ENCODE measurements around the gene CD81. TPM values are rescaled to one million over a fixed set of nuclear protein-coding genes. Genes with fewer than 3 reads are reported as not detected.
"Not testable (repeated sequence)": the region's sequence is repeated elsewhere in the genome, so short reads cannot be mapped to it uniquely, and the experiment has no call there.

CD81 gene
- total RNA-seq, 2 donors from 2014 or later, result 616 to 784 TPM

DNA sequence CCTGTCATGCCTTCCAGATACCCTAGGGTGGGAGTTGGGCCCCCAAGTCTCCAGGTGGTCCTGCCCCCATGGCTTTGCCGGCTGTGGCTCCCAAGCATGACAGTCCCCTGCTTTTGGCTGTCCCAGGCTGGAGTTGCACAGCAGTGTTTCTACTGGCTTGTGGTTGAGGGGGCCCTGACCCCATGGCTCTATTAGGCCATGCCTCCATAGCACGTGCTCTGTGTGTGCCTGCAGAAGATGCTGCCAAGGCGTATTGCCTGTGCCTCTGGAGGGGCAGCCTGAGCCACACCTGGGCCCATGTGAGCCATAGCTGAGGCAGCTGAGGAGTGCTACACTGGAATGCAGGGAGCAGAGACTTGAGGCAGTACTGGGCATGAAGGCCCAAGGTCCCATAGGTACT is 25.4 kb upstream of the CD81 start:
- intact Hi-C loops (cut with DNase I), result no loop called here
- DNase-seq (ENCODE audit: low spot score), result no peak

DNA sequence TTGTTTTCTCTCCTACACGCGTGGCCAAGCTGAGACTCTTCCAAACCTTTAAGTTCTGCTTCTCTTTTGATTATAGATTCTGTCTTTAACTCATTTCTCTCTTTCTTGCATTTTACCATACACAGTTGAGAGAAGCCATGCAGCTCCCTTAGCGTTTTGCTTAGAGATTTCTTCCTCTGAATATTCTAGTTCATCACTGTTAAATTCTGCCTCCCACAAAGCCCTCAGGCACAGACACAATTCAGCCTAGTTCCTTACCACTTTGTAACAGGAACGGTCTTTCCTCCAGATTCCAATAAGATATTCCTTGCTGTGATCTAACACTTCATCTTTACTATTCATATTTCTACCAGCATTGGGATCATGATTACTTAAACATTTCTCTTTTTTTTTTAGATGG is 24.7 kb upstream of the CD81 start:
- DNase-seq (ENCODE audit: low spot score), result no peak
- intact Hi-C loops (cut with DNase I), result no loop called here

DNA sequence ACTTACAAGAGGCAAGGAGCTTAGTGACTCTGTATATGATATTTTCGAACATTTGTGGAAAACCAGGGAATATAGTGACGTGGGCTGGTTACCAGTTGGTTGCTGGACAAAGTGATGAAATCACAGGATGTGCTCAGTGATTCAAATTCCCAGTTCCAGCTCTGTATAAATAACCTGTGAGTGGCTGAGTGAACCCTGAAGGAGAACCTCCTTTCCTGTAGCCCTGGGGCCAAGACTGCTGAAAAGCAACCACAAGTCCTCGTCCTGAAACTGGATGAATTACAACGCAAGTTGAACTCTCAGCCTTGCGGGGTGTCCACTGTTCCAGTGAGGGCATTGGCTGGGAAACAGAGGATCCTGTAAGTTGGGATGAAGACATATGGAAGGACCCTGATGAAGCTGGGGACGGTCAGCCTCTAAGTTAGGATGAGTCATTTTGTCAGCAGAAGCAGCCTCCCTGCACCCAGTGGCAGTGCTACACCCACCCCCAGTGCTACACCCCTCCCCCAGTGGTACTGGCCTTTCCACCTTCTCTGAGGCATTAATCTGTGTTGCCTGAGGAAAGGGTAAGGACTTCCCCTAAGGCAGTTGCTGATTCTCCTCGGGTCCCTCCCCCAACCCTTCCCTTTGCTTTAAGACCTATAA is 22.0 kb upstream of the CD81 start:
- DNase-seq (ENCODE audit: low spot score), result no peak
- intact Hi-C loops (cut with DNase I), result no loop called here

DNA sequence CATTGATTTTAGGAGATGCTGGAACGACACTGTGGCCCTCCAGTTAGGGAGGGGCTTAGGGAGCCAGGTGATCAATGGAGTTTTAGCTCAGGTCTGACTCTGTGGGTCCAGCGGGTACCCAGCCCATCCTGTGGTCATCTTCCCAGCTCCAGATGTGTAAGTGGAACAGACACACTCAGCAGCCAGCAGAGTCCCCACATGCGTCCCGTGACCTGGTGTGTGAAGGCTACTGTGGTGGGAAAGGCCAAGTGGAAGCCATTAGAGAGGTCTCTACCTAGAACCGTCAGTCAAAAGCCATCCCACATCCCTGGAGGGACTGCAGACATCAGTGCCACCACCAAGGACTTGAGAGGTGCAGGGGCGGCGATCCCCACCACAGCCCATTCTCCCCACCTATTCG is 19.9 kb upstream of the CD81 start:
- intact Hi-C loops (cut with DNase I), result no loop called here

DNA sequence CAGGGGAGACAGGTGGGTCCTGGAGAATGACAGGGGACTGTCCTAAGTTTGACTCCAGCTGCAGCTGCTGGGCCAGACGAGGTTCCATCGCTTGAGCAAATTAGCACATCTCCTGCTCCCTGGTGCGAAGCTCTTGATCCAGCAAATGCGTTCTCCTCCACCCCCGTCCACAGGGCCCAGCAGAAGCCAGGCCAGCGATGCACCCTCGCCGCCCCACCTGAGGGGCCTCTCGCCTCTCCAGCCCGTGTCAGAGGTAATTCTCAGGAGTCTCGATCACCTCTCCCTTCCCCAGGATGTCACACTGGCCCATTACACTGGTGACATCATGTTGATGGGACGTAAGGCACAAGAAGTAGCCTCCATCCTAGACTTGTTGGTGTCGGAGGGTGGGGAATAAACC is 19.5 kb upstream of the CD81 start:
- intact Hi-C loops (cut with DNase I), result not testable (repeated sequence)
- DNase-seq (ENCODE audit: low spot score), result peak; percentile 68

More for the DNA sequence above, 19.9 kb upstream of the CD81 start:
- DNase-seq (ENCODE audit: low spot score), result peak; percentile 14

DNA sequence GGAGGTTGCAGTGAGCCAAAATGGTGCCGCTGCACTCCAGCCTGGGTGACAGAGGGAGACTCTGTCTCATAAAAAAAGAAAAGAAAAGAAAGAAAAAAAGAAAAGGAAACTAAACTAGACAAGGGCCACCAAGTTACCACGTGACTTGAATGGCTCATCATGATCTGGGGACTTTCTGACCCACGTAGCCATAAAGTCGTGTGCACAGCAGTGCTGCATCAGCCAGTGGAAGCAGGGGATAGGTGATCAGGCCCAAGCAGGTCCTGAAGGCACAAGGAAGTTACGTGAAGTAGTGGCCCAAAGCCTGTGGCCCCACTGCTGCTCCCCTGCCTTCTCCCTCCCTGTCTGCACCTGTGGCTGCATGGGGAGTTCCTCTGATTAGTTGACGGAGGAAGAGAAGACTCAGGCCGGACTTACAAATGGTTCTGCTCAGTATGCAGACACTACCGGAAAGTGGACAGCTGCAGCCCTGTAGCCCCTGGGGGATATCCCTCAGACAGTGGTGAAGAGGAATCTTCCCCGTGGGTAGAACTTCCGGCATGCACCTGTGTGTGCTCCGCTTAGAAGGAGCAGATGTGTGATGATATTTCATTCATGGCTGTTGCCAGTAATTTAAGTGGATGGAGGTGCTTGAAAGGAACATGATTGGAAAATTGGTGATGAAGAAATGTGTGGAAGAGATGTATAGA is 18.2 kb upstream of the CD81 start:
- peak; percentile 64 for DNase-seq (ENCODE audit: low spot score)
- intact Hi-C loops (cut with DNase I), result no loop called here

GRCh38 chr11:2359557-2359956 is 17.6 kb upstream of the CD81 start:
- DNase-seq (ENCODE audit: low spot score), result peak; percentile 73
- intact Hi-C loops (cut with DNase I), result no loop called here

- intact Hi-C loops (cut with DNase I), result no loop called here
- peak; percentile 58 for DNase-seq (ENCODE audit: low spot score)
Measured at GRCh38 chr11:2360081-2360642, 16.9 kb upstream of the CD81 start.

GRCh38 chr11:2361565-2361964 is 15.5 kb upstream of the CD81 start:
- intact Hi-C loops (cut with DNase I), result no loop called here
- peak; percentile 22 for DNase-seq (ENCODE audit: low spot score)

- intact Hi-C loops (cut with DNase I), result no loop called here
- peak; percentile 45 for DNase-seq (ENCODE audit: low spot score)
Measured at GRCh38 chr11:2362414-2362813, 14.7 kb upstream of the CD81 start.

- intact Hi-C loops (cut with DNase I), result no loop called here
- peak; percentile 28 for DNase-seq (ENCODE audit: low spot score)
Measured at GRCh38 chr11:2363130-2363529, 14.0 kb upstream of the CD81 start.

DNA sequence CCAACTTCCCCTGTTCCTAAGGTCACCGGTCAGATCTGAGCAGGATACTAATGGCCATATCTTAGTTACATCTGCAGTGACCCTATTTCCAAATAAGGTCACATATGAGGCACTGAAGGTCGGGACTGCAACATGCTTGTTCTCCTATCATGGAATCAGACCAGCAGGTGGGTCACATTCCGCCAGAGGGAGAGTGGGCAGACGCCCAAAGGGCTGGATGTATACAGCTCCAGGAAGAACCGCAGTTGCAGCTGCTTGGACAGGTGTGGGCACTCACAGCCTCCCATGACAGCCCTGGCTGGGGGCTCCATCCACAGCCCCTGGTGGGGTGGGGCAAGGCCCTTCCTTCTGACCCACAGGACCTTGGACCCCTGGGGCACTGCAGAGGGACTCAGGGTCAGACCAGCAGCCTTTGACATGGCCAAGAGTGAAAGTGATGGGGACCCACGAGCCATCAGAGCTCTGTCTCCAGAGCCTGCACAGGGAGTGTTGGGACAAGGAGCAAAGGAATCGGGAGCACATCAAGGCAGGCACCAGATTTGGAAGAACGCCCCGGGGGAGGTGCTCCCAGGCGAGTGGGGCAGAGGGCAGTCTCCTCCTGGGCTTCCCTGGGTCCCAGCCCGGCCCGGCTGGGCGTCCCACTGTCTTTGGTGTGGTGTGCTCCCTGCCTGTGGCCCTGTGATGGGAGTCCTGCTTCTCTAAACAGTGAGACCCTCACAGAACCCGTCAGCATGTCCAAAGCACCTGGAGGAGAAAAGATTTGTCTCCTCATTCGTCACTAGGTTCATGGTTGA is 13.3 kb upstream of the CD81 start:
- peak; percentile 64 for DNase-seq (ENCODE audit: low spot score)
- intact Hi-C loops (cut with DNase I), result no loop called here

GRCh38 chr11:2364386-2364785 is 12.7 kb upstream of the CD81 start:
- intact Hi-C loops (cut with DNase I), result not testable (repeated sequence)
- DNase-seq (ENCODE audit: low spot score), result peak; percentile 56

GRCh38 chr11:2365571-2366210 is 11.4 kb upstream of the CD81 start:
- intact Hi-C loops (cut with DNase I), result no loop called here
- peak; percentile 68 for DNase-seq (ENCODE audit: low spot score)

DNA sequence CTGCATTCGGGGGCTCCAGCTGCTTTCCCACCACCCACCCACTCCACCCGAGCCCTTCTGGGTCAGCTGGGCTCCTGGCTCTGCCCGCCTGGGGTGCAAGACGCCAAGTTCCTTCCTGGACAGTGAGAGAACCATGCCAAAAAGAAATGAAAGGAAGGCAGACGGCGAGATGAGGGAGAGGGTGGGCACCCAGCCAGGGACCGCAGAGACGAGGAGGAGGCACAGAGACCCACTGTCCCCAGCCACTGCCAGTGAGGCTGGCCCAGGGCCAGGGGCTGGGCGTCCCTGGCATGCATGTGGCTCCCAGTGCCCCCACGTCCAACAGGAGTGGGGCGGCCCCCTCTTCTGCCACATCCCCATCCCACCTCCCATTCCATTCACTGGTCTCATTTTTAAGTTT is 10.8 kb upstream of the CD81 start:
- intact Hi-C loops (cut with DNase I), result no loop called here
- peak; percentile 75 for DNase-seq (ENCODE audit: low spot score)

DNA sequence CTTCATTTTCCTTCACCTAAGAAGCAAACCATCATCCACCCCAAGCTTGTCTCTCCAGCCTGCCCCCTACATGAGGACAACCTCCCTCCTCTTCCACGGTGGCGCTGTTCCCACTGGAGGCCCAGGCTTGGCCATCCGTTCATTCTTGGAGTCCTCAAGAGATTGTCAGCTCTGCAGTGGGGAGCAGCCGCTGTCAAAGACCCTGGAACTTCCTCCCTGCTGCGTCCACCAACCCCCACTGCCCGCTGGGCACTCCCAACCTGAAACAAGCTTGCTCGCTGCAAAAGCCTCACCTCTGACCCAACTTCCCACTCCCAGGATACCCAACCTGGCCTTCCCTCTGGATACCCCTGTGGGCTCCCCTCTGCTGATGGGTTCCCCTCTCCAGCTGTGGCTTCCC is 10.4 kb upstream of the CD81 start:
- DNase-seq (ENCODE audit: low spot score), result peak; percentile 66
- intact Hi-C loops (cut with DNase I), result no loop called here

DNA sequence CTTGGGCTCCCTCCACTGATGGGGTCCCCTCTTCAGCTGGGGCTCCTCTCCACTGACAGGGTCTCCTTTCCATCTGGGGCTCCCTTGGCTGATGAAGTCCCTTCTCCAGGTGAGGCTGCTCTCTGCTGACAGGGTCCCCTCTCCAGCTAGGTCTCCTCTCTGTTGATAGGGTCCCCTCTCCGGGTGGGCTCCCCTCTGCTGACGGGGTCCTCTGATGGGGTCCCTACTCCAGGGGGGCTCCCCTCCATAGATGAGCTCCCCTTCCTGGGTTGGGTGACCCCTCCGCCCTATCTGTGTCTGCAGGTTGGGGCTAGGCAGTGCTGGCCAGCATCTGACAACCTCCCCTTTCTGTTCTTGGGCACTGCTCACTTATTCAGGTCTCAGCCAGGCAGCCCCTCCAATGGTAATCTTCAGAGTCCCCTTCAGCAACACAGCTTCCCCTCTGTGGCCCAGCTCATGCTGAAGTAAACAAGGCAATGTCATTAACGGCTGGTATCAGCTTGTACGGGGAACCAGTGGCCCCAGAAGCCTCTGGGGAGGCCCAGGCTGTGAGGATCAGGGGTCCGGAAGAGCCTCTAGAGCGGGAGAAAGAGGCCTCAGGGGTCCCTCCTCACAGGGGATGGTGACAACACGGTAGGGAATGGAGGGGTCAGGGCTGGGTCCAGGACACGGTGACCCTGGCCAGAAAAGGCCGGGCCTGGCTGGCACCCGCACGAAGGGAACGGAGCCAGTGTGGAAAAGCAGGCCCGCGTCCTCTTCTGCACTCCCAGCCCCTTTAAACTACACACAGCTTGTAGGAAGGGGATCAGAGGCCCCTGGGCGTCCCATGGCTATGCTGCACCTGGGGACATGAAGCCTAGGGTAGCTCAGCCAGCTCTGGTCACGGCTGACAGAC is 9.6 kb upstream of the CD81 start:
- peak; percentile 73 for DNase-seq (ENCODE audit: low spot score)
- intact Hi-C loops (cut with DNase I), result no loop called here

DNA sequence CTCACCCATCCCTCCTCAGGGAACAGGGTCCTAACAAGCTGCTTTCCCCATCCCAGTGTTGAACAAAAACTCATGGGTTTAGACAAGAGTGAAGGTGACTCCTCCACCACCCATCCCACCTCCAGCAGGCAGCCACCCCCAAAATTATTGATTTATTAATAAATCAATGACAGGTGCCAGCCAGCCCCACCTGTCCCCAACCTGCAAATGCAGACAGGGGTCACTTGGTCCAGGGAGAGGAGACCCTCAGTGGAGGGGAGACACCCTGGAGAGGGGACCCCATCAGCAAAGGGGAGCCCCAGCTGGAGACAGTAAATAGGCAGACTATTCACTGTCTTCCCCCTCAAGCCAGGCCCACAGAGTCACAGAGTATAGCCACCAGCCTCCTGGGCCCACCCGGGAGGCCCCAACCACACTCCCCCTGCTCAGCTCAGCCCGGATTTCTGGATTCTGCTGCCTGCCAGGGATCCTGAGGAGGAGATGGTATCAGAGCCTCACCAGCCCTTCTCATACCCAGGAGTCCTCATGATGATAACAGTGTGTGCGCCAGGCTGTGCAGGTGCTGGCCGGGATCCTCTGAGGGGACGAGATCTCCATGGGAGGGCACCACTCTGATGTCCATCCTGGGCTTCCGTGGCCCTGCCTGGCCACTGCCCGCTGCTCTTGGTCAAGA is 8.8 kb upstream of the CD81 start:
- DNase-seq (ENCODE audit: low spot score), result peak; percentile 67
- intact Hi-C loops (cut with DNase I), result no loop called here
